Measurements from ENCODE around the gene MT3.

MT3 gene

GRCh38 chr16:56589141-56590039 is at the start of gene MT3:
Gene MT3 (plus strand): TSS chr16:56589528. CDS start chr16:56589591, 63 bp downstream.
- no peak for DNase-seq (ENCODE audit: low spot score)
- no peak for FAIRE-seq

- no peak for DNase-seq (ENCODE audit: low spot score)
- no peak for FAIRE-seq
These were observed 49.7 kb upstream of the MT3 start for GRCh38 chr16:56539656-56540055.

- FAIRE-seq (no peak), DNase-seq (ENCODE audit: low spot score) (no peak)
These were observed 47.3 kb upstream of the MT3 start for GRCh38 chr16:56542039-56542438.

GRCh38 chr16:56547120-56547948 is 42.0 kb upstream of the MT3 start:
- DNase-seq (ENCODE audit: low spot score) (no peak), FAIRE-seq (no peak)

GRCh38 chr16:56547949-56548567 is 41.3 kb upstream of the MT3 start:
- no peak for DNase-seq (ENCODE audit: low spot score)
- no peak for FAIRE-seq

- FAIRE-seq, result no peak
These were observed 40.2 kb upstream of the MT3 start for GRCh38 chr16:56549161-56549560.

GRCh38 chr16:56549744-56550385 is 39.5 kb upstream of the MT3 start:
- DNase-seq (ENCODE audit: low spot score), result no peak
- no peak for FAIRE-seq

More at GRCh38 chr16:56549161-56549560, 40.2 kb upstream of the MT3 start:
- no peak for DNase-seq (ENCODE audit: low spot score)

GRCh38 chr16:56551796-56552738 is 37.3 kb upstream of the MT3 start:
- FAIRE-seq, result no peak
- no peak for DNase-seq (ENCODE audit: low spot score)

GRCh38 chr16:56554441-56554840 is 34.9 kb upstream of the MT3 start:
- no peak for FAIRE-seq
- DNase-seq (ENCODE audit: low spot score), result no peak

GRCh38 chr16:56558024-56558747 is 31.1 kb upstream of the MT3 start:
- peak; percentile 79 for FAIRE-seq
- DNase-seq (ENCODE audit: low spot score), result peak; percentile 70

- DNase-seq (ENCODE audit: low spot score), result no peak
- no peak for FAIRE-seq
These were observed 30.2 kb upstream of the MT3 start for GRCh38 chr16:56559109-56559508.

- DNase-seq (ENCODE audit: low spot score), result no peak
These were observed 28.9 kb upstream of the MT3 start for GRCh38 chr16:56560447-56560846.

GRCh38 chr16:56561126-56561525 is 28.2 kb upstream of the MT3 start:
- FAIRE-seq (no peak), DNase-seq (ENCODE audit: low spot score) (no peak)

More at GRCh38 chr16:56560447-56560846, 28.9 kb upstream of the MT3 start:
- no peak for FAIRE-seq

- DNase-seq (ENCODE audit: low spot score) (no peak), FAIRE-seq (no peak)
These were observed 24.4 kb upstream of the MT3 start, which contains the start of gene MT4 for GRCh38 chr16:56564793-56565477. Gene MT4 (plus strand): TSS chr16:56565073. CDS start chr16:56565129, 56 bp downstream.

GRCh38 chr16:56569971-56570370 is 19.4 kb upstream of the MT3 start:
- DNase-seq (ENCODE audit: low spot score), result no peak
- FAIRE-seq, result no peak

GRCh38 chr16:56571525-56571924 is 17.8 kb upstream of the MT3 start:
- FAIRE-seq (no peak), DNase-seq (ENCODE audit: low spot score) (no peak)

- DNase-seq (ENCODE audit: low spot score), result no peak
- no peak for FAIRE-seq
These were observed 14.7 kb upstream of the MT3 start for GRCh38 chr16:56574625-56575024.

- FAIRE-seq (no peak), DNase-seq (ENCODE audit: low spot score) (peak; percentile 45)
These were observed 12.6 kb upstream of the MT3 start for GRCh38 chr16:56576585-56577299.

All from RCC 7860 (cell line).